HG02763 (cell line): ENCODE measurements around the gene CLSTN2.

ENCODE experiments used
- ATAC-seq: cut with Tn5 transposase; IDR thresholded peaks from one replicate; pipeline ENCODE4 v1.9.1; 2021; ENCODE audit warnings: mild to moderate bottlenecking, moderate library complexity; ENCODE audit not compliant: unreplicated experiment

Gene CLSTN2

DNA sequence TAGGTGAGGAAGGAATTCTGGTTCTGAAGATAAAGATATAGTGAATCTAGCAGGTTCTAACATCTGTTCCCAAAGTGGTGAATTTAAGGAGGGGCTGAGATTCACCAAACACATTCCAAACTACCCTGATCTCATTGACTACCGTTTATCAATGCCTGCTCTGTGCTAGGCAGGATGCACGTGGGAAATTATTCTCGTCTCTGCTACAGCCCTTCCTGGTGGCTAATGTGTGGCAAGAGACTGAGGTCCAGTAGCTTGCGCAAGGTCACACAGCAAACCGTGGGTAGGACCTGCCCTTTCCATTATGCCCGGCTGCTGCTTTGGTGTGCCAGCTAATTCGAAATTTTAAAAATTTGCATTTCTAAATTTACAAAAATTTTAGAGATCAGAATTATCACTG lies 533.4 kb downstream of the CLSTN2 start:
- no peak for ATAC-seq

DNA sequence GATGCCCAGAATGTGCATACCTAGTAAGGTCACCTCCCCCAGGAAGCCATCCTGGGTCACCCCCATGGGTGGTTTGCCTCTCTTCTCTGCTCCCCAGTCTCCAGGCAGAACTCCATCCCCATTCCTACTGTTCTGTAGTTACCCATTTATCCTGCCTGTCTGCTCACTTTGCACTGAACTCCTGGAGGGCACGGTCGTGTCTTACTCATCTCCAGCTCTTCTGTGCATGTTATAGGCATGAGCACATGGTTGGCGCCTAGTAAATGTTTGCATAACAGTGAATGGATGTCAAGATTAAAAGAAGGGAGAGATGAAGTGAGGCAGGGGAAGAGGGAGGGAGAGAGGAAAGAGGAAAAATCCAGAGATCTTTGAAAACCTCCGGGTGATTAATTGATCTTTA lies 534.5 kb downstream of the CLSTN2 start:
- ATAC-seq = no peak

DNA sequence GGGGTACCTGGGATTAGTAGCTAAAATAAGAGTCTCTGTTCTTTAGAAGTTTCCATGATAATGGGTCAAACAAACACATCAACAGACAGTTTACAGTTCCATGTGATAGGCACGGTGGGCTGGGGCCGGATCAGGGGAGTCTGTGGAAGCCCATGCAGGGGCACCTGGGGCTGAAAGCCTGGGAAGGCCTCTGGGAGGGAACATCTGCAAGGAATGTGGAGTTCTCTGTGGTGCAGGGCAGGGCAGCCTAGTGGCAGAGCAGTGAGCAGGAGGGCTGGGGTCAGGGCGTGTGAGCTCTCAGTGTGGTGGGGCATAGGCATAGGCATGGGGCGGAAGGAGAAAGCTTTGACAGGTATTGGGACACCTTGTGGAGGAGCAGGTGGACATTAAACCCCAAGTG lies 535.2 kb downstream of the CLSTN2 start:
- ATAC-seq = no peak

DNA sequence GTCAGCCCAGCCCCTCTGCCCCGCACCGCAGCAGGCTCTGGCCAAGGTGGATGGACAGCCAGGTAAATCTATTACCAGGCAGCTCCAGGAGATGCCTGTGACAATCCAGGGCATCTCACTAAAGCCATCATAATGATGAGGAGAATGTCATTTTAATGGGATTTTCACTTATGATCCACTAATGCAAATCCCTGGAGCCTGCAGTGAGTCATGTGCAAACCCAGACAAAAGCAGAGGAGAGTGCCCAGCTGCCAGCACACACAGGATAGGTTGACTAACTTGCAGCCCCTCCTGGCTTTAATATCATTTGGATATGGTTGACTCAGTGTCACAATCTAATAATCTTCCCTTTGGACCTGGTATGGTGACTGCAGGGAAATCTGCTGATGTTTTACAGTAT lies 536.0 kb downstream of the CLSTN2 start:
- ATAC-seq = no peak

DNA sequence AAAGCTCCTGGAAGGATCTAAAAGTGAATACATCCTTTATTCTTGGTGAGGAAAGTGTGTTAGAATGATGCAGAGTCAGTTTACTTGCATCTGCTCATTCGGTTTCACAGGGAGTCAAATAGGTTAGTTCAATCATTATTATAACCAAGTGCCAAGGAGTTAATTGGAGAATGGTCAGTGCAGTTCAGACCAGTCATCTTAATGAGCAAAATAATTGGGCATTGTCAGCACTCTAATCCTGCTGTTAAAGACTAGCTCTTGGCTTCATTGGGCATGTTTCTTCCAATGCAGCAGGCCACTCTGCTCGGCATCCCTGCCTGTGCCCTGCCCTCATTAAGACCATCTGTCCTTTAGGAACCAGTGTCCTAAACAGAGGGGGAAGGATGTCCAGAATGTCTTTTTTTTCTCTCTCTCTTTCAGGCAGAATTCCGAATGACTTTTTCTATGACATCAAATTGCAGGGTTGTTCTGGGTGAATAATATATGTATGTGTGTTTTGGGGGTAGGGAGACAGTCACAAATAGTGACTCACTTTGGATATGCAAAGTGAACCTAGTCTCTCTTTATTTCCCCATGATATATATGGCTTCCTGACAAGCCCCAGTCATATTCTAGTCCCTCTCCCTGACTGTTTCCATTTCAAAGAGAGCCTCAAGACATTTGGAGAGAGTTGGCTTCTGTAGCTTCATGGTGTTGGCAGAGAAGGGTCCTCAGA lies 537.5 kb downstream of the CLSTN2 start:
- ATAC-seq = no peak

DNA sequence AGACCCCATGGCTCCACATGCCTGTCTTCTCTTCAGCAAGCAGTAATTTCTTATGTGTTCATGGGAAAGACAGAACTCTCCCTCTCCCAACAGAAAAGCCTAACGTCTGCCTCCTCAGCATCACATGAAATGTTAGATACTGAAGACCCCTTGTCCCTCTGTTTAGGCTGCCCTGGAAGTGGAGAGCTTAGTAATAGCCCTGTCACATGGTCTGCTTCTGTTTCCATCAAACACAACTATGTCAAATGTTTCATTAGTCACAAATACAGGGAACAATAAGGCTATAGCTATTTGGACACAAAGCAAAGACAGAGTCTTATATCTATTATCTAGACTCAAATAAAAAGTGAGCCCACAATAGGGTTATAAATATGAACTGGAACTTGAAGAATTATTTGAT lies 552.6 kb downstream of the CLSTN2 start:
- no peak for ATAC-seq

DNA sequence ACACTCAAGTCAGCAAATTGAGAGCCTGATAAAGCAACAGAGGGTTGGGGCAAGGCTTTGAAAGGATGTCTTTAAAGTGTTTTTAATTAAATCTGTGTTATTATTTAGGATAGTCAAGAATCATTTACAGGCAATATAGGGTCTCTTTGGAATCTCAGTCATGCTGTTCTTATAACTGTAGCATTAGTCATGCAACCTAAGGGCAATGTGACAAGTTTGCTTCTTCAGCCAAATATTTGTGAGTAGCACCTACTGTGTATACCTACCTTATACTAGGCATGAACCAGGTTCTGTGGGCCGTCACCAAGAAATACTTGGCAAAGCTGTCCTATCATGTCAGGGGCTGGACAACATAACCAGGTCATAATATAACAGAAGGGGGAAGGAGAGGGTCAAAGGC lies 558.3 kb downstream of the CLSTN2 start:
- ATAC-seq = no peak

DNA sequence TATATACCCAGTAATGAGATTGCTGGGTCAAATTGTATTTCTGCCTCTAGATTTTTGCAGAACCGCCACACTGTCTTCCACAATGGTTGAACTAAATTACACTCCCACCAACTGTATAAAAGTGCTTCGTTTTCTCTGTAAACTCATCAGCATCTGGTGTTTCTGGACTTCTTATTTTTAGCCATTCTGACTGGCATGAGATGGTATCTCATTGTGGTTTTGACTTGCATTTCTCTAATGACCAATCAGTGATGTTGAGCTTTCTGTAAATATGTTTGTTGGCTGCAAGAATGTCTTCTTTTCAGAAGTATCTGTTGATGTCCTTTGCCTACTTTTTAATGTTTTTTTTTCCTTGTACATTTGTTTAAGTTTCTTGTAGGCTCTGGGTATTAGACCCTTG lies 560.0 kb downstream of the CLSTN2 start:
- ATAC-seq = no peak

DNA sequence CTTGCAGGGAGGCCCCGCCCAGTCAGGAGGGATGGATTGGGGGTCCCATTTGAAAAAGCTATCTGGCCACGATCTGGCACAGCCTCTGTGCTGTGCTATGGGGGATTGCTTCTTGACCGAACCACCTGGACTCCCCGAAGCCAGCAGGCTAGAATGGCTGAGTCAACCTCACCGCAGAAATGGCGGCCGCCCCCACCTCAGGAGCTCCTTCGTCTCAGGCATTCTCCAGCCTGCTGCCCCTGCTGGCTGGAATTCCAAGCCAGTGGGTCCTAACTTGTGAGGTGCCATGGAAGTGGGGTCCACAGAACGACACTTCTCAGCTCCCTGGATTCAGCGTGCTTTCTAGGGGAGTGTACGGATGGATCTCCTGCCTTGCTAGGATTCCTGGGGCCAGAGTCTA lies 562.3 kb downstream of the CLSTN2 start:
- ATAC-seq = no peak

DNA sequence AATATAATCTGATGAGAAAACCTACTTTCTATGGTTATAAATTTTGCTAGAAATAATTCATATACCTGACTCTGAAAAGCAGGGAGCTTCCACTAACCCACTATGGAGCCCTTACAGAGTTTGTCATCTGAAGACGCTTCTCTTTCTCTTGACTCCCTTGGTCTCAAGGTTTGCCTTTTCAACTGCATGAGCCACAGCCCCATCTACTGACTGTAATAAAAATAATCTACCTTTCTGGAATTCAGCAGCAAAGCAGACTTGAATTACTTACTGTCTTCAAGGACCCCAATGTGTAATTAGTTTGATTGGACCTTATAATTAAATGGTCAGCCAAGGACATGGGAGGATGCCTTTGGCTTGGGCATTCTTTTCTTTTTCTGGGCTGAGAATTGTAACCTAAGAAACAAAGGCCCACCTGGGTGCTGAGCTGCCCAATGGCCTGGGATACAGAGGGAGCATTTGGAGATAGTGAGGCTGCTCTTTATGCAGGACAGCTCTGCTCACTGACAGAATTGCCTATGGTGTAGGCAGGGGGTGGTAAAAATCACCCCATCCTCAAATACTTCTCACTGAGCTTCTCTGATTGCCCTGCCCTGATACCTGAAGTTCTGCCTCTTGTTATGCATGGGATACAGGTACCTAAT lies 564.3 kb downstream of the CLSTN2 start:
- no peak for ATAC-seq

DNA sequence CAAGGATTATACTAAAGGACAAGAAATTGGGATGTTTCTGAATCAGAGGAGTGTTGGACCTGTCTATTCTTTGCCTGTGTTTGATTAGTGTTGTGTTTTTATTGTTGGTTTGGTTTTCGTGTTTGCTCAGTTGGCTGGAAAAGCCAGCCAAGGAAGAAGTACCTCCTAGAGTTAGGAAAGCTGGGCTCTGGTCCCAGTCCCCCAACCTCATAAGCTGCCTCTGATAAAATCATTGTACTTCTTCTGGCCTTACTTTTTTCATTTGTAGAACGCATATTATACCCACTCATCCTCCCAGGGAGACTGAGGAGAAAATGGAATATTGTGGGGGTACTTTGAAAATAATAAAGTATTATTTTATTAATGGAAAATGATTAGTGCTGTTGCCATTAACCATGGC lies 565.5 kb downstream of the CLSTN2 start:
- no peak for ATAC-seq

DNA sequence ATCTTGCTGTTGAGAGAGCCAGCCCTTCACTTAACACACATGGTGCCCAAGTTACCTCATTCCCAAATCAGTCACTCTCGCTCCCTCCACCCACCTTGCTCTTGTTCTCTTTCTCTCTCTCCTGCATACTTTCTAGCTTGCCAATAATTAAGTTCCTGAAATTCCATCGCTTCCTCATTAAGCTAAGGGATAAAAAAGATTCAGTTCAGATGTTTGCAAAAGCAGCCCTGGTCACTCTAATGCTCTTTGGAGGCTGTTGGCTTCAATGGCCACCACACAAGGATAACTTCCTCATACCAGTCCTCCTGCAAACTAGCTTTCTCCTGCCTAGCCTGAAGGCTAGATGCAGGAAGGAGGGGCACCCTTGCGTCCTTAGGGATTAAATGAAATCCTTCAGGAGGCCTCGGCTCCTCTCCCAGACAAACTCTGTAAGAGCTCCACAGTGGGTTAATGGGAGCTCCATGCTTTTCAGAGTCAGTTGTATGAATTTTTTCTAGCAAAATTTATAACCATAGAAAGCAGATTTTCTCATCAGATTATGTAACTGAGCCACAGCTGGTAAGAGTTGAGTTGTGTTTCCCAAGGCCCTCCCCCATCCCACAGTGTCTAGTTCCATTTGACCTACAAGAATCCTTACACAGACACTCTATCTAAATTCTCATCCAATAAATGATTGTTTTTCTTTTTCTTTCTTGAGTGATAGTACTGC lies 566.2 kb downstream of the CLSTN2 start:
- no peak for ATAC-seq

DNA sequence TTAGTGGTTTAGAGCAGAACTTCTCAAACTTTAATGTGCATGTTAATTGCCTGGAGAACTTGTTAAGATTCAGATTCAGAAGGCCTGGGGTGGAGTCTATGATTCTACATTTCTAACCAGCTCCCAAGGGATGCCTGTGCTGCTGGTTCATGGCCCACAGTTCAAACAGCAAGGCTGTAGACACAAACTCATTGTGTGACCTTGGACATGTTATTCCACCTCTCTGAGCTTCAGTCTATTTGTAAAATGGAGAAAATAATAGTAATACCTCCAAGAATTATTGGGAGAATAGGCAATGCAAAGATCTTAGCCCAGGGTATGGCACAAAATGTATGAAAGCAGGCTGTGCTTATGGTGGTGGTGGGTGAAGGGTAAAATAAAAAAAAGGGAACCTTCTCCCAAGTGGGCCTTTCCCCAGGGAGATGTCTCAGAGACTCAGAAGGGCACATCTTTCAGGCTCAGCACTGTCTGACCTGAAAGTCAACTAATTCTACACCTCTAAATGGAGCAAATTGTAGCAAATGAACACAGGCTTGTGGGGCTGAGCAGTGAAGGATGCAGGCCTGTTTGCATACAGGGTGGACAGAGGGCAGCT lies 566.9 kb downstream of the CLSTN2 start:
- no peak for ATAC-seq

DNA sequence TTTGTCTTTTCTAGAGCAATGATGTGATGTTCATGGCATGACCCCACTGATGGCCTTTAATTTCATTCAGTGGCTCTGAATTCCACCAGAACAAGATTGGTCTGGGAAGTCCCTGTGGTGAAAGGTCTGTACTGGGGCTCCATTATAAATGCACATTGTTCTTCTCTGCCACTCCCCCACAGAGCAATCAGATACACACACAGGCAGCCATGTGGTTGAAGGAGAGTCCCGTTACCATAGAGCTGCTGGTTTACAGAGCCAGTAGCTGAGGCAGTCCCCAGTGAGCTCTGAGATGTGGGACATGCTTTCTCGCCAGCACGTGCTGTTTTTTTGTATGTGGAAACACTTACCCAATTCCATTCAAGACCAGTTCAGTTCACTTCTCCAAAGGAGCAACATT lies 570.2 kb downstream of the CLSTN2 start:
- no peak for ATAC-seq

DNA sequence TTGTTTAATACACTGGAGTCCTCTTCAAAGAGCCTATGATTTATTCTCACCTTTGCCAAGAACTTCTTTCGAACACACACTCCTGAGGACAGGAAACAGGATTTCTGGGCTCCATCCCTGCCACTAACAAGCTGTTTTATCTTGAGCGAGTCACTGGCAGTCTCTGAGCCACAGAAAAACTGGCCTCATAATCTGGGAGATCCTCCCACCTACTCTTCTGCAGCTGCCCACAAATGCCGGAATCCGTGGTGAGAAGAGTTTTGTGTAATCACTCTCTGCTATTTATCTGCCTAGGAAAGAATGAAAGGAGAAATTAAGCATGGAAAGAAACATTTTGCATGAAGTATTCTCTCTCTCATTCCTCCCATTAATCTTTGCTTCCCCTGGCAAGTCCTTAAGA lies 570.9 kb downstream of the CLSTN2 start:
- ATAC-seq = no peak

DNA sequence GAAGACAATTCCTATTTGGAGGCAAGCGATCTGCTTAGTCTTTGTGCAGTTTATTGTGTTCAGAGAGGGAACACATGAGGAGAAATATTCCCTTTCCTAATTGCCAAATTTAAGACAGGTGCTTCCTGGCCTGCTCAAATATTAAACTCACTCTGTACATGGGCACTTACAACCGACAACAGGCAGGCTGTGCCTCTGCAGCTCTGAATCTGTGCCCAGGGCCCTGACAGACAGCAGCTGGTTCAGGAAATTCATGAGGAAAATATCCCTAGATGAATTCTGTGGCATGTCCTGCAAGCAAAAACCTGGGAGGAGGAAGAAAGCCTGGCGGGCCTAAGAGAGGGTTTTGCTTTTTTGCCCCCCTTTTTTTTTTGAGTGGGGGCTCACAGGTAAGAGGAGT lies 573.6 kb downstream of the CLSTN2 start:
- ATAC-seq = no peak

DNA sequence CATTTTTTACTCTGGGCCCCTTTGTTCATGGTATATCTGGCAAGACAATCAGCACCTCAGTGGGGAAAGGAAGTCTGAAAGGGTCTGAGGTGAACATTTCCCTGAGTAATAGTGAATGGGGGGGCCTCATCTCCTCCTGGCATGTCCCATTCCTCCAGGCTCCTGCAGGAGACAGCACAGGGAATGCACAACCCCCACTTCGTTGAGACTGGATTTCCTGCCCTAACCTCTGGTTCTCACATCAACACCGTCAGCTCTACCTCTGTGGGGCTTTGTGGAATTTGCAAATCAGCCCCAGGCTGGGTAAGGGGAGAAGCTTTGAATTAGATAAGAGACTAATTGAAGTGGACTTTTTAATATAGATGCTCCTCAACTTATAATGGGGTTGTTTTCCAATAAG lies 574.5 kb downstream of the CLSTN2 start:
- ATAC-seq = no peak

DNA sequence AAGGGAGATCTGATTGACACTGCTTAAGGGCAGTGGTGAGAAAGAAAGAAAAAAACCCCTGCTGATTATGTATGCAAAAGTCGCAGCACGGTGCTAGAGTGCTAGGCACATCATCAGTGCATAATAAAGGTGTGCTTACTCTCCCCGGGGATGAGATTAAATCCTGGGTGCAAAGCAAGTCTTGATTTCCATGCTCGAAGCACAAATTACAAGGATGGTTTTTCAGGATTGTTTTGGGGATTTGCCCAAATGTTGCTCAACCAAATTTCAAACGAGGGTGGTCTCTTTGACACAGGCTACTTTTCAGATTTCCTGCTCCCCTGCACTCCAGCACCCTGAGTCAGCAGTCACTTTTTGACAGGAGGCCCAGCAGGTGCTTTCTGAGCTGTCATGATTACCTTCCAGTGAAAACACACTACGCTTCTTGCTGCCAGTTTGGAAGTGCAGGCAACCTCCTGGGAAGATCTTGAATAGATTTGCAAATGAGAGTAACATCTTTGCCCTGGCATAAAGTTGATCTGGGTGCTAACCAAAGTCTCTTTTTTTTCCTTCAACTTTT lies 575.4 kb downstream of the CLSTN2 start:
- no peak for ATAC-seq

DNA sequence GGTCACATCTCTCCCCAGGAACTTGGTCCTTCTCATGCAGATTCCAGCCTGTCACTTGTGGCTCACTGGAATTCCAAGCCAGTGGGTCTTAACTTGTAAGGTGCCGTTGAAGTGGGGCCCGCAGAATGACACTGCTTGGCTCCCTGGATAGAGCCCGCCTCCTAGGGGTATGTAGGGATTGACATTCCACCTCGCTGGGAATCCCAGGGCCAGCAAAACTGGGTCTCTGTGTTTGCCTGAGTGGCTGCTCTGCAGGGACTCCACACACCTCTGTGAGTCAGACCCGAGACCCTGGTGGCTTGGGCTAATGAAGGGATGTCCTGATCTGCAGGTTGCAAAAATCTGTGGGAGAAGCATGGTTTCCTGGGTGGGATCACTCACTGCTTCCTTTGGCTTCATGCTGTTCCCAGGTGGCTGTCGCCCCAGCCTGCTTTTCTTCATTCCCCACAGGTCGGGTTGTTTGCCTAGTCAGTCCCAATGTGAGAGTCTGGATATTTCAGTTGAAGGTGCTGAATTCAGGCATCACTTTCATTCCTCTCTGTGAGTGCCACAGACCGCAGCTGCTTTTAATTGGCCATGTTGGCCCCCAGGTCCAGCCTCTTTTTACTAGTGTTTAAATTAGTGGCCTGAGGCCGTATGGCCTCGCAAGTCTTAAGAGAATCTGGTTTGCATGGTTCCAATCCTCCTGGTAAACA lies 586.9 kb downstream of the CLSTN2 start:
- no peak for ATAC-seq

DNA sequence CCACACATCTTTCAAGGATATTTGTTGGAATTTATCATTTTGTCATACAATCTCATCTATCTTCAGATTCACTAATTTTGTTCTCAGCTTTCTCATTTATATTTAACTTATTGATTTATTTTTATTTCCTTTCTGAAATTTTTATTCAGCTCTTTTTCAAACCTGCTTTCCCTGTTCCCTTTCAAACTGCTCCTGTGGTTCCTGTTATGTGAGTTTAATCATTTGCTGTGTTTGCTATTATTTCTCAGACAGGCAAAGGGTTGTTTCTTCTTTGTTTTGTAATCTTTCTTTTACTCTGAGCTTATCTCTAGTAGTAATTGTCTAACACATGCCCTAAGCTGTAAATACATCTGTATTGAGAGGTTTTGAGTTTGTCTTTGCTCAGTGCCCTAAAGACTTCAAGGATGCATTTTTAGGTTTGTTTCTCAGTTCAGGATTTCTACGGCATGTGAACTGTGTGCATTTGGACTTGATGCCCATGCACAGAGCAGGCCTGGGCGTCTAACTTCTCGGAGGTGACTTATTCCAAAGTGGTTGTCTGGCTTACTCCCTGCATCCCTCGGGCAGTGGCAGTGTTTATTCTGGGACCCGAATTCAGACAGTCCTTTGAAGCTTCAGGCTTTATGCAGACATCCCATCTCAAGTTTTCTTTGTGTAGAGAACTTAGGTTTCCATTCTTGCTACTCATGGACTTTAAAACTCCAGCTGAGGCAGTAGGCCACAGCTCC lies 587.8 kb downstream of the CLSTN2 start:
- ATAC-seq = no peak
